HK-2 (cell line): ENCODE measurements around the gene ARHGAP6.
"Not testable (repeated sequence)": the region's sequence is repeated elsewhere in the genome, so short reads cannot be mapped to it uniquely, and the experiment has no call there.

ENCODE experiments used
- DNase-seq: peaks from one replicate; pipeline ENCODE4 v3.0.0-alpha.2; 2018; ENCODE audit not compliant: unreplicated experiment

ARHGAP6 gene

GRCh38 chrX:11395859-11396258 is 269.9 kb downstream of the ARHGAP6 start:
- DNase-seq, result no peak

- DNase-seq, result no peak
Measured at GRCh38 chrX:11393949-11394654, 271.6 kb downstream of the ARHGAP6 start.

DNA sequence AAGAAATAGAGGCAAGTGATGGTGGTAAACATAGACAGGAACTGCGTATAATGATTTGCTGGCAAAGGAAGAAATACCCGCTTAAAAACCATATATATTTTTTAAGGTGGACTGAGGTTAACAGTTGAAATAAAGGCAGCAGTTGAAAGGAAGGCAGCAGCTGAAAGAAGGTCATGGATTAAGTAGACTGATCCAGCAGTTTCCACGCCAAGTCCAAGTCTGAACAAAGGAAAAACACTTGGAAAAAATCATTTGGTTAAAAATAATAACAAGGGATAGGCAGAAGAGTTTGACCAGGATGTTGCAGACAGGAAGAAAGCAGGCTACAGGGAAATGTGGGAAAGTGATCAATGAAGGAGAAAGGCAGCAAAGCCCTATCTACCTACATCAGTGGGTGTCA is 278.9 kb downstream of the ARHGAP6 start:
- no peak for DNase-seq

- no peak for DNase-seq
Measured at GRCh38 chrX:11386001-11386523, 279.7 kb downstream of the ARHGAP6 start.

- no peak for DNase-seq
Measured at GRCh38 chrX:11382930-11383329, 282.8 kb downstream of the ARHGAP6 start.

DNA sequence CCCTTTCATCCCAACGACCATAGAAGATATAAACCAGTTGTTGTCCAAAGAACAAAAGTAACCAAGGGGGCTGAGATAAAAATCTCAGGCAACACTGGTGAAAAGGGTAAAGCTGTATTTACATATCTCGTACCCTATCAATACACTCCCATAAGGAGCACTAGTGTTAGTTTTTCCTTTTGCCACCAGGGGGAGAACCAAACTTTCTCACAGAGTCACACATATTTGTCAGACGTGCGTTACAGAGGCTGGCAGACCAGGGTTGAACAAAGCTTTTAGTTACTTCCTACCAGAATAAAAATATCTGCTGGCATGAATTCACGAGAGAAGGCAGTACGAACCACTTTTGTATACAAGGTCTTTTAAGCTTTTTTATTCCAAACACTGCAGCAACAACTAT is 284.3 kb downstream of the ARHGAP6 start:
- DNase-seq, result no peak

DNA sequence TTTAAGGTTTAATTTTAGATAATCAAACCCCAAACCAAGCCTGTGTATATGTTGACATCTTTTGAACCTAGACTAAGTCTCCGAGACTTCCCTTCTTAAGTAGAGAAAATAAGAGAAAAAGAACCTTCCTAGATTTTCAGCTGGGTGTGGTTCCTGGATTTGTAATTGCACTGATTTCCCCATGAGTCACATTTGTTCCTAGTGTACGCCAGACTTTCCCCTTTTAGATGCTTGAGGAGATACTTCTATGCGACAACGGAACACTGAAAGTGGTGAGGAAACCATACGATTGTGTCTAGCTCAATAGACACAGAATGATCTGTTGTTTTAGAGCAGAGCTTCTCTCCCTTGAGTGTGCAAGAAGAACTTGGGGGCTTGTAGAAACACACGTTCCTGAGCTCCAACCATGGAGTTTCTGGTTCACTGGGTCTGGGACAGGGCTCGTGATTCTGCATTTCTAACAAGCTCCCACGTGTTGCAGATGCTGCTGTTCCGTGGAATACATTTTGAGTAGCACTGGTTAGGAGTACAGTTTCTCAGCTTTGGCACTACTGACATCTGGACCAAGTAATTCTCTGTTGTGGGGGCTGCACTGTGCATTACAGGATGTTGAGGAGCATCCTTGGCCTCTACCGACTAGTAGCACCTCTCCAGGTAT is 285.4 kb downstream of the ARHGAP6 start:
- no peak for DNase-seq

- no peak for DNase-seq
Measured at GRCh38 chrX:11376163-11376562, 289.6 kb downstream of the ARHGAP6 start.

GRCh38 chrX:11375614-11376119 is 290.1 kb downstream of the ARHGAP6 start:
- no peak for DNase-seq

DNA sequence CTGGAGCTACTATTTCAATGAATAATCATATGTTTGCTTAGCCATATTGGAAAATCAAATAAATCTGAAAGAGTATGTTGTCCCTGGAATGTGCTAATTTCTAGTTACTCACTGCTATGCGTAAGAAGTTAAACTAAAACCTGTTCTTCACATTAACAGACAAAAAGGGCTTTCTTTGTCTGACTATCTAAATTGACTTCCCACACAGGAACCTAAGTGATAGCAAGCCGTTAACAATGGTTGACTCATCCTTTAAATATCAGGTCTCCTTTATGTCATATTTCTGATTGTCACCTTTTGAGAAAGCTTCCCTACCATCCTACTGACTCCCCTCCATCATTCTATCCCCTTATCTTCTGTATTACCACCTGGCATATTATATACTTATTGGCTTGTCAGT is 291.1 kb downstream of the ARHGAP6 start:
- DNase-seq, result no peak

GRCh38 chrX:11371106-11371505 is 294.6 kb downstream of the ARHGAP6 start:
- no peak for DNase-seq

DNA sequence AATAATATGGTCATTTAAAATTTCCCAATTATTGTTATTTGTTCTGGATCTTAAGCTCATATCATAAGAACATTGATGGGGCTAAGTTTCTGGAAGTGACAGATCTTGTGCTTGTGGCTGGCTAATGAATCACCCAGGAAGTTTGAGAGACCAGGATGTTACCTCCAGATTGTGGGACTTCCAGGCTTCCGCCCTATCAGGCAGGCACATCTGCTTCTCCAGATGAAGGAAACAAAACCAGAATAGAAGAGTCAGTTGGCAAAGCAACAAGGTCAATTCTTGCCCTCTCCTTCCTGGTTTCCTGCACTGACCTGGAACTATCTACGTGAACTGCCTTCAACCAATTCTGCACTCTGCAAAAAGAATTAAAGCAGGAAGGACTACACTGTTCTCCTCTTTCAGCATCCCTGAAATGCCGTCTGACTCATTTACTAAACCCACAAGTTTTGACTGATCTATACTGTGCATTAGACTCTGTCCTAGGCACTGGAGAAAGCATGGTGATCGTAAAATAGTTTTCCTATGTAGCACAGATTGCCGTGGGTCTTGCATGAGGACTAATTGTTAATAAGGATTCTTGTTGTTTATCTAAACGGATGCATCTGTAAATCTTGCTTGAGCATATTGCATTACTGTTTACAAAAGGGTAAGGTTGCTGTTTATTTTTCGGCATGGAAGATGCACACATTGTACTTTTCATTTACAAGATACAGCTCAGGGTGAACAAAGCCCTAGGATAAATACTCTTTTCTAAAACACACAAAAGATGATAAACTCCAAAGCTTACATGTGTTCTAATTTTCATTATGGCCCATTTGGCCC is 297.9 kb downstream of the ARHGAP6 start:
- no peak for DNase-seq

- DNase-seq, result no peak
Measured at GRCh38 chrX:11366998-11367595, 298.6 kb downstream of the ARHGAP6 start.

DNA sequence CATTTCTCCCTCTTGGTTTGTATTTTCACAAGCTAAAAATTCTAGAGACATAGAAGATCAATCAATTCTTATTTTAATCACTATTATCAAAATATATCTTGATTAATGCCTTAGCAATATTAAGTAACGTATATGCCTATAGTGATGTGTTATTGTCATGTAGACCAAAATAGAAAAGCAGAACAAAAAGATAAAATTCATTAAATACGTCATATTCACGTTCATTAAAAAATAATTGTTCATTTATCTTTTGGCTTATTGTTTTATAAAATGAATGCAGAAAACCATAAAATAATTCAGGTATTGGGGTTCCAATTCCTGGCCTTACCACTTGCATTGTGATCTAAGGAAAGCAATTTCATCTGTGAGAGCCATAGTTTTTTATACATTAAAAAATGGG is 300.3 kb downstream of the ARHGAP6 start:
- DNase-seq, result no peak

- no peak for DNase-seq
Measured at GRCh38 chrX:11364835-11365234, 300.9 kb downstream of the ARHGAP6 start.

GRCh38 chrX:11363825-11364224 is 301.9 kb downstream of the ARHGAP6 start:
- DNase-seq, result not testable (repeated sequence)

- no peak for DNase-seq
Measured at GRCh38 chrX:11363069-11363594, 302.6 kb downstream of the ARHGAP6 start.

DNA sequence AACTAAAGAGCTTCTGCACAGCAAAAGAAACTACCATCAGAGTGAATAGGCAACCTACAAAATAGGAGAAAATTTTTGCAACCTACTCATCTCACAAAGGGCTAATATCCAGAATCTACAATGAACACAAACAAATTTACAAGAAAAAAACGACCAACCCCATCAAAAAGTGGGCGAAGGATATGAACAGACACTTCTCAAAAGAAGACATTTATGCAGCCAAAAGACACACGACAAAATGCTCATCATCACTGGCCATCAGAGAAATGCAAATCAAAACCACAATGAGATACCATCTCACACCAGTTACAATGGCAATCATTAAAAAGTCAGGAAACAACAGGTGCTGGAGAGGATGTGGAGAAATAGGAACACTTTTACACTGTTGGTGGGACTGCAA is 304.1 kb downstream of the ARHGAP6 start:
- not testable (repeated sequence) for DNase-seq

GRCh38 chrX:11355944-11356343 is 309.8 kb downstream of the ARHGAP6 start:
- not testable (repeated sequence) for DNase-seq

GRCh38 chrX:11355259-11355909 is 310.3 kb downstream of the ARHGAP6 start:
- no peak for DNase-seq

DNA sequence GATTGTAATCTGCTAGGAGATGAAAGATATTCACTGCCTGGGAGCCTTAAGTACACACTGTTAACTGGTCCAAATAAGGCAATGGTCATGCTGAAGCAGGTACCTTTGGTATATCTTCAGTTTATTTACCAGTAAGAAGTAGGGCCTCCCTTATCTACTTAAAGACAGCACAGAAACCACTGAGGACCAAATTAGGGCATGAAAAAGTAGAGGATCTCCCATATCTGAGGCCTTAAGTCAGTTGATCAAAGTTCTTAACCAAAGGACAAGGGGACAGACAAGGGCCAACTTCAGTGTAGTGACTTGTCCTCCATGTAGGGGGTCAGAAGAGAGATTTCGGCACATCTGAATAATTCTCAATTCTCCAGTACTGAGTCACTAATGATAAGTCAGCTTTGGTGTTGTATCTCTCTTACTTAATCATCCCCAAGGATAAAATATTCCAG is 313.4 kb downstream of the ARHGAP6 start:
- DNase-seq, result no peak
